GM18909 (cell line): ENCODE data around the gene TTC7B.
"Not testable (repeated sequence)": the region's sequence is repeated elsewhere in the genome, so short reads cannot be mapped to it uniquely, and the experiment has no call there.

Experiments used
- ATAC-seq: cut with Tn5 transposase; IDR thresholded peaks from one replicate; pipeline ENCODE4 v1.9.1; 2021; ENCODE audit warnings: mild to moderate bottlenecking; ENCODE audit not compliant: unreplicated experiment, poor library complexity

The TTC7B gene

GRCh38 chr14:90830931-90831701 lies 14.9 kb upstream of the TTC7B start:
- no peak for ATAC-seq

GRCh38 chr14:90829677-90830076 lies 13.4 kb upstream of the TTC7B start:
- no peak for ATAC-seq

GRCh38 chr14:90828642-90829487 lies 12.6 kb upstream of the TTC7B start:
- peak; percentile 51 for ATAC-seq

DNA sequence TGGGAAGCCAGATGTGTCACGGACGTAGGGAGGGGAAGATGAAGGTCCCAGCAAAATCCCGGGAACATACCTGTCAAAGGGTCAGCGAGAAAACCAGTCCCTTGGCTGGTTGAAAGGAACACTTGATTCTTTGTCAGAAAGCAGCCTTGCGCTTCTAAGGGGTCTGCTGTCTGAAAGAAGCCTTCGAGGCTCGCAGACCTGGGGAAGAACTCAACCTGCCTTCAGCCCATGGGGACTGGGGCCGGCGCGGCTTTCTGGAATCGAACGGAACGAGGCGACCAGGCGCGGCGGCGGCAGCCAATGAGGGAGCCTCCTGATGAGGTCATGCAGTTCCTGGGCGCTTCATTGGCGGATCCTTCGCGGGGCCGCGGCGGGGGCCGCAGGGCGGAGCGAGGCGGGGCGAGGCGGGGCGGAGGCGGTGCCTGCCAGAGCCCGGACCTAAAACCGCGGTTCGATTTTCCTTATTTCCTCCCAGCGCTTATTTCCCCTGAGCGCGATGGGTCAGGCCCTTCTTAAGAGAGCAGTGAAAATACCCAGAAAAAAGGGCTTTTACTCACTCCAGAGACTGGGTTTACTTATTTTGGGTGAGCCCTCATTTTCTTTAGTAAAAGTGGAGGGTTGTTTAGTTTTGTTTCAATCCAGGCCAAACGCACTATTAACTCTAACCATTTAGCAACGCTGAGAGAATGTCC lies 11.8 kb upstream of the TTC7B start:
- ATAC-seq, result peak; percentile 99

DNA sequence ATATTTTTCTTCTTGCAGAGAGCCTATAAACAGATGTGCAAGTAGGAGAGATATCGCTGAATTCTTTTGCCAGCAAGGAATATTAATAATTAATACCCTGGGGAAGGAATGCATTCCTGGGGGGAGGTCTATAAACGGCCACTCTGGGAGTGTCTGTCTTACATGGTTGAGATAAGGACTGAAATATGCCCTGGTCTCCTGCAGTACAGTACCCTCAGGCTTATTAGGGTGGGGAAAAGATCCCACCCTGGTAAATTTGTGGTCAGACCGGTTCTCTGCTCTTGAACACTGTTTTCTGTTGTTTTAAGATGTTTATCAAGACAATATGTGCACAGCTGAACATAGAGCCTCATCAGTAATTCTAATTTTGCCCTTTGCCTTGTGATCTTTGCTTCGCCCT lies 7.3 kb upstream of the TTC7B start:
- ATAC-seq, result not testable (repeated sequence)

DNA sequence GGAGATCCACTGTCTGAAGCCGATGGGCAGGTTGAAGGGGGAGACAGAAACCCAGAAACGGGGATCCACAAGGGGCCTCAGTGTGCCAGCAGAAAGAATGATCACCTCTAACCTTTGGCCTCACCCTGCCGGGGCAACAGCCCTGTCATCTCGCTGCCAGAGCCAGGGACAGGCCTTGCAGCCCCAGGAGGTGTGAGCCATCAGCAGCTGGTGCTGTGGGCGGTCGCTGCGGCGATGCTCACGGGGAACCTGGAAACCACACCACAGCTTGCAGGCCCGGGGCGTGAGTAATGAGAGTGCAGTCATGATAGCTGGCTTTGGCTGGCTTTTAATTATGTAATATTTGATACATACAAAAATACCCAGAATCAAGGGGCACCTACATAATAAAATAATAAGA lies 4.7 kb upstream of the TTC7B start:
- peak; percentile 86 for ATAC-seq

GRCh38 chr14:90819734-90820393 lies 3.6 kb upstream of the TTC7B start:
- ATAC-seq, result no peak

GRCh38 chr14:90818715-90819114 lies 2.5 kb upstream of the TTC7B start:
- ATAC-seq, result no peak

GRCh38 chr14:90816681-90817436 lies 629 bp upstream of the TTC7B start:
- ATAC-seq, result no peak

DNA sequence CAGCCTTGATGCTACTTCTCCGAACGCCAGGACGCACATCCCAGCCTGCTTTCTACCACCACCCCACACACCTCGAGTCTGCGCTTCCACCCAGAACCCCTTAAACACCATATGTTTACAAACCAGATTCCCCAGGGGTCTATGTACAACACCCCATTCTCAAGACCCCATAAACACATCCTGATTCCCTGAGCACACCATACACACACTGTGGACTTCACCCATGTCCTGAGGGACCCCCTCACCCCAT lies 733 bp downstream of the TTC7B start:
- ATAC-seq, result no peak

- no peak for ATAC-seq
Observed at GRCh38 chr14:90814806-90815571, 1.2 kb downstream of the TTC7B start.

GRCh38 chr14:90813442-90813841 lies 2.8 kb downstream of the TTC7B start:
- ATAC-seq, result no peak

GRCh38 chr14:90812109-90812508 lies 4.1 kb downstream of the TTC7B start:
- no peak for ATAC-seq

DNA sequence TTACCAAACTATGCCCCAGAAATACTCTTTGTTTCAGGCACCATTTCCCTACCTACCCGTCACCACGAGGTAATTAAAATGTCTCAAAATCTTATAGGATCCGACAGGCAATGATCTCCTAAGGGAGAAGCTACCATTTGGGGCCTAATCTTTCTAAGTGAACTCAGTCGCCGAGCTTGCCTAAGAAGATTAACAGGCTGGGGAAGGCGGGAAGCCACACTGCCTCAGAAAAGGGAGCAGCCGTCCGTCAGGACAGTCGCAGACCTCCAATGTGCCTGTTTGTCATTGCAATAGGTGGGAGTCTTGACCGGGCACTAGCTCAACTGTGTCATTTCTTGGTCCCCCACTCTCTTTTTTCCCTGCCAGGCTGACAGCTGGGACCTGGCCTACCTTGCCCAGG lies 4.6 kb downstream of the TTC7B start:
- ATAC-seq, result no peak

DNA sequence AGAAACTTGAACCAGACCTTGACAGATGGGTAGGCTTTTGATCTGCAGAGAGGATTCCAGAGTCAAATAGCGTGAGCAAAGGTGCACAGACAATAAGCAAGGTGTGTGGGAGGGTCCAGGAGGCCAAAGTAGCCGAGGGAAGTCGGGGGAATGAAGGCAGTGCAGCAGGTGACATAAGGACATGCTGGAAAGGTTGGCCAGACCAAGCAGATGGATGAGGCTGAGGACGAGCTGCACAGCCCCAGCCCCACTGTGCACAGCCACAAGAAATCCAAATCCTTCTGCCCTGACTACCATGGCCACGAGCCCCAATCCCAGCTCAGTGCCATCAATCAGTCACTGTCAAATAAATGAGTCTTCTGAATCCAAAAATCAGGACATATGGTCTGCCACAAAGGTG lies 5.4 kb downstream of the TTC7B start:
- no peak for ATAC-seq

GRCh38 chr14:90809530-90810312 lies 6.5 kb downstream of the TTC7B start:
- no peak for ATAC-seq

- ATAC-seq, result no peak
Observed at GRCh38 chr14:90808759-90809529, 7.3 kb downstream of the TTC7B start.

- no peak for ATAC-seq
Observed at GRCh38 chr14:90807060-90807459, 9.2 kb downstream of the TTC7B start.
